NK-92 (cell line): Measurements from ENCODE around the gene GADL1.

Source experiments
- DNase-seq: peaks from one replicate; lab custom pipeline; 2025; ENCODE audit not compliant: unreplicated experiment; lab: John Stamatoyannopoulos, UW

The GADL1 gene

DNA sequence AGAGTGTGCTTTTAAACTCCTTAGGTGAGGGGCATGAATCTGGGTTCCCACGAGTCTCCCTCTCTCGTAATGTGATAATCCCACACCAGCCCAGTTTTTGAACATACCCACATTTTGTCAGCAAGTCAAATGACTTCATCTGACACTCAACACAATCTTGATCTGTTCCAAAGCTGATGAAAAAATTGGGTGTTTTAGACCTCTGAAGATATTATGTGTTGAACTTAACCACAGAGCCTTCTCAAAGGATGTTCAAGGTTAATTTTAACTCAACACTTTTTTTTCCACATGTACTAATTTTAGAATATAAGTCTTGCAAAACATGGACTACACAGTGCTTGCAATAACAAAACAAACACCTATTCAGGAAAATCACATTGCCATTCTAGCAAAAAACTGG lies 164.9 kb downstream of the GADL1 start:
- DNase-seq = no peak

DNA sequence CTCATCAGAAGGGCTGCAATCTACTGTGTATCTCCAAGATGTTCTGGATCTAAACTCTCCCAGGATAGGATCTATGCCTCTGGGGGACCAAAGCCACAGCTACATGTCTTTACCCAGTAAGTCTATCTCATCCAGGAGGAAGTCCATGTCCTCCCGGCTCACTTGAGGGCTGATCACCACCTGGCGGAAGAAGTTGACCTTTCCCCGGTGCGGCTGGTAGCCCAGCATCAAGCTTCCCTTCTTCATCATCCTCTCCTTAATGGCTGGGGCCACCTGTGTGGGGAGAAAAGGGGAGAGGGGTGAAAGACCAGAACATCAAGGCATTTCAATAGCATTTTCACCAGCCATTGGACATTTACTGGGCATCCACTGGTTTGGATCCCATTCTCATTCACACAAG lies 166.3 kb downstream of the GADL1 start:
- no peak for DNase-seq

DNA sequence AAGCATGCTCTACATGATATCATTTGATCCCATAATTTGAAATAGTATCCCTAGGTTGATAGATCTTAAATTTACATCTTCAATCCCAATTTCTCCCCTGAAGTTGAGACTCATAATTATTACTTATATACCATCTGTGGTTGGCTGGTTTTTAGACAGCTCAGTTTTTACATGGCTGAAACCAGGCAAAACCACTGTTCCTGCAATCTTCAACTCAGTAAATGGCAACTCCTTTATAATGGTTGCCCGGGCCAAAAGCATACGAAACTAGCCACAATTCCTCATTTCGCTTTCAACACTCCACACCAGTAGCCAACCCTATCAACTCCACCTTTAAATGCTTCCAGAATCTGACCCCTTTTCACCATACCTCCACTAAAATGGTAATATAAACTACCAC lies 169.6 kb downstream of the GADL1 start:
- DNase-seq = no peak

DNA sequence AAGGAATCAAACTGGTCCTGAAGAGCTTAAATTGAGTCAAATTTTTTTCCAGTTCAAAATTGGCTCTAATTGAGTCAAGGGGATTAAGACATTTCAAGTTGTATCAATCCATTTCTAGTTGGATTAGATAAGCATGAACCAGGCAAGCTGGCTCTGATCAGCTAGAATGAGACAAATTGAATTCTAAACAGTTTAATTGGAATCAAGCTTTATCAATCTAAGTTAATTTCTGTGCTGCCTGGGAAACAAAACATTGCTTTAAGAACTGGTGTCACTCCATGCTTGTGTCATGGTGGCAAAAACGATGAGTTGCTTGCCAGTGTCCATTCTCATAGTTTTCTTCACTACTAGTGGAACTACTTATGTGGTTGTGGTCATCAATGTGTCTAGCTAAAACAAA lies 171.2 kb downstream of the GADL1 start:
- DNase-seq = no peak

DNA sequence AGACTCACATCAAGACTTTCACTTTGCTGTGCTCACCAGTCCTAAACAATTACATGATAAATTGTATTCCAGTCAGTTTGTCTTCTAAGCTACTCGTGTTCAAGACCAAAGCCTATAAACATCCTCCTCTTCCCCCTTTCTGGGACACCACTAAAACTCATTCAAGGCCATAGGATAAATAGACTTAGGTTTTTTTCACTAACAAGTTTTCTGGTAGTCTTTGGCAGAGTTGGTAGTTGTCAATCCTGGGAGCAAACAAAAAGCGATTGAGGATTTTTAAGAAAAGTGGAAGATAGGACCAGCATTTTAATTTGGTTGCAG lies 173.2 kb downstream of the GADL1 start:
- no peak for DNase-seq

DNA sequence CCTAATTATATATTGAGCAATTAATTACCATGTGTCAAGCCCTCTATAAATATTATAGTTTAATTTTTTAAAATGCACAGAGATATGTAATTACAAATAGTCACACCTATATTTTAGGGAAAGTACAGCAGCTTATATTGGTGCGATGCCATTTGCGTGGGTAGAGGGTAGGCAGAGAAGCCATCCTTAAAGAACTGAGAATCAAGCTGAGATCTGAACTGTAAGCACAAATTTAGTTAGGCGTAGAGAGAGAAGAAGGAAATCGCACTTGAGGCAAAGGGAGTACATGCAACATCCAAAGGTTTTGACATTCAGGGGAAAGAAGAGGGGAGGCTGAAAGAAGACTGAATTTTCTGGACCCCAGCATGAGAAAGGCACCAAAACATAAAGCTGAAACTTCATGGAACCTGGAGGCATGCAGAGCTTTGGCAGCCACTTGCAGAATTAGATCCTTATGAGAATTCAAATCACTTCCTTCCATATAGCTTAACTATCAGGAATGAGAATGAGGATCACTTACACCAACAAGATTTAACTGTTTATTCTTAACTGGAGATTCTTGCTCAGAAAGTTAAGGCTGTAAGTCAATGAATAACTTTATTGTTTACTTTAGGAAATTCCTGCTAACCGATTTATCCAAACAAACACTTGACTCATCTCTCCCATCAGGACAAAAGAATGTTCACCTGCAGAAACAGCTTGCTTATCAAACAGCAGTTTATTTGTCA lies 173.7 kb downstream of the GADL1 start:
- no peak for DNase-seq

DNA sequence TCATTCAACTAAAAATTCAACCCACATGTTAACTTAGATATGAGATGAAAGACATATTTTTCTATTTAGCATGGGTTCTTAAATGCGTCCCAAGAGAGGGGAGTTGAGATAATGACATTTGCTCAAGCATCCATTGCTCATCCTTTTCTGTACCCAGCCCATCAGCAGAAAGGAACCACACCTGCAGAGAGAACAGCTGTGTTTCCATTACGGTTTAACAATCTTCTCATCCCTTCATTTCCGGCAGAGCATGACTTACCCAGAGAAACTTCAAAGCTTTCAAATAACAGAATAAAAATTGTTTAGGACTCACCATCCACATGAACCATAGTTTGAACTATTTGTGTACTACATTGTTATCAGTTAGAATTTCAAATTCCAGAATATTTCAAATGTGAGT lies 174.9 kb downstream of the GADL1 start:
- no peak for DNase-seq

DNA sequence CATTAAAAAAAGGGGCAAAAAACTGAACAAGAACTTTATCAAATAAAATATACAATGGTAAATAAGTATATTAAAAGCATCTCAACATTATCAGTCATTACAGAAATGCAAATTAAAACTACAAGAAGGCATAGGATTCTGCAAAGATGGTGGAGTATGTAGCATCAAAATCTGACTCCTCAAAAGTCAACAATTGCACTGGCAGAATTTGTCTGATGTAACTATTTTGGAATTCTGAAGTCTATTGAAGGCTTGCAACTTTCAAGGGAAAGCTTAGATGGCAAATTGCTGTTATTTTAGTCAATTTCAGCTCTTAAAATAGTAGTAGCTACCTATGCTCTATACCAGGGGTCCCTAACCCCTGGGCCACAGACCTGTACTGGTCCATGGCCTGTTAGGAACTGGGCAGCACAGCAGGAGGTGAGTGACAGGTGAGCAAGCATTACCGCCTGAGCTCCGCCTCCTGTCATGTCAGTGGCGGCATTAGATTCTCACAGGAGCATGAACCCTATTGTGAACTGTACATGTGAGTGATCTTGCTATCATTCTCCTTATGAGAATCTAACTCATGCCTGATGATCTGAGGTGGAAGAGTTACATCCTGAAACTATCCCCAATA lies 180.5 kb downstream of the GADL1 start:
- DNase-seq = no peak

DNA sequence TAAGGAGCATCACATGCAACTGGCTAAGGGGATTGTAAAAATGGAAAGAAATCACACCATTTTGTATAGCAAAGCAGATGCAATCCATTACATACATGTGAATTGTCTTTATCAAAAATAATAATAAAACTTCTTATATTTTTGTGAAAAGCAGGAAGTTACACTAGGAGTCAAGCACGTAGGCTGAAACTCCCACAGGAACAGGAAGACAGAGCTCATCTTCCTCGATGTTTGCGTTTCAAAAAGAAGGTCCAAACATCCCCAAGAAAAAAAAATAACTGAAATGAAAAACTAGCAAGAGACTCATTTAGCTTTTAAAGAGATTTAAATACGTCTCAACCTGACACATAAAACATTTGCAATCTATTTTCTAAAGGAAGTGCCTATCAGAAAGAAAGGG lies 181.5 kb downstream of the GADL1 start:
- no peak for DNase-seq

DNA sequence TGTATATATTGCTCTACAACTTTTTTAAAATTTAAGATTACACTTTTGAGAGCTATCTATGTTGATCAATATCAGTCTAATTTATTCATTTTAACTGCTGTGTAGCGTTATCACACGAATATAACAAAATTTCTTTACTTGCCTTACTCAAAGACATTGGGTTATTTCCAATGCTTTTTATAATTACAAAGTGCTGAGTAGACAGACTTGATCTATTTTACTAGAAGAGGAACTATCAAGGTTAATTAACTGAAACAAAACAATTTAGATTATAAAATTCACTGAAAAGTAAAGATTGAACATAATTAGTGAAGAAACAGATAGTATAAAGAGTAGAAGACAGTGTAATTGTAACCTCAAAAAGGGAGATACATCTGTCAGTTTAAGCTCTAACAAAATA lies 182.6 kb downstream of the GADL1 start:
- no peak for DNase-seq

DNA sequence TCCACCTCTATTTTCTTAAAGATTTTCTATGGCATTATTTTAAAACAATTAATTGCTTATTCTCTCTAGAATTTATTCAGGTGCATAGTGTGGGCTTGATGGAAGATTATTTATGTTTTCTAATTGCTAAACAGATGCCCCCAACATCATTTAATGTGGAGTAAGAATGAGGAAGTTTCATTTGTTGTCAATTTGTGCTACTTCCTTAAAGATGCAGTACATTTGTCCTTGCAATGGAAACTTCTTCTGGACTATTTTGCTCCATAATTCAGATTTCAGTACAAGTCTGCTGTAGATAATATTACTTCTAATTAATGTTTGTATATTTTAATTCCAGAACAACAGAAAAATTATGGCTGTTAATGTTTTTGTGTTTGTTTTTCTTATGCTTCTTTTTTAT lies 183.3 kb downstream of the GADL1 start:
- DNase-seq = no peak

DNA sequence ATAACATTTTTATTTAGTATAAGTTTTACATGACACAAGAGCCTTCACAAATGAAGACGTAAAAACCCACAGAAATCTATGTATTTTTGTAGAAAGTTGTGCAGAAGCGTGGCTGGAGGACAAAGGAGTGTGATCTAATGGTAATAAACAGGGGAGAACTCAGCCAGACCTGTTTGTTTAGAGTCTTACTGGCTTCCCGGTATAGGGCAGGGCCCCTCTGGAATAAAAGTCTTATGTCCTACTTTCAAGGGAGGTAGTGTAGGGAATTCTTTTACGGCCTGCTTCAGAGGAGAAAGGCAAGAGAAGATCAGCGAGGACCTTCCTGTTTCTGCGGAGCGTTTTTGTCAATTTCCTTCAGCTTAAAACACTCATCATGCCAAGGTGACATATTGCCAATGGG lies 184.4 kb downstream of the GADL1 start:
- DNase-seq = no peak

DNA sequence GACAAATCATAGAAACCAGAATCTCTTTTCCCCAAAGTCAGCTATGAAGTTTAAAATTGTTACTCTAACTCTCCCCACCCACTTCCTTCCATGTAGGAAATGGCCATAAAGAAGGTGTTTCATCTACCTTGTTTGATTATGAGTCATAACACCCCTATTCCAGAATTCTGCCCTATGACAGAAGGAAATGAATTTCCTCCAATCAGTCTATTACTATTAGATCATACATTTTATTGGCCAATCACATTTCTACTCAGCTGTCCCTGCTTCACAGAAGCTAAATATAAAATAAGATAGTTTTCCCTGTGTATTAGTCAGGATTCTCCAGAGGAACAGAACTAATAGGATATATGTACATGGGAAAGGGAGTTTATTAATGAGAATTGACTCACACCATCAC lies 186.0 kb downstream of the GADL1 start:
- DNase-seq = no peak

DNA sequence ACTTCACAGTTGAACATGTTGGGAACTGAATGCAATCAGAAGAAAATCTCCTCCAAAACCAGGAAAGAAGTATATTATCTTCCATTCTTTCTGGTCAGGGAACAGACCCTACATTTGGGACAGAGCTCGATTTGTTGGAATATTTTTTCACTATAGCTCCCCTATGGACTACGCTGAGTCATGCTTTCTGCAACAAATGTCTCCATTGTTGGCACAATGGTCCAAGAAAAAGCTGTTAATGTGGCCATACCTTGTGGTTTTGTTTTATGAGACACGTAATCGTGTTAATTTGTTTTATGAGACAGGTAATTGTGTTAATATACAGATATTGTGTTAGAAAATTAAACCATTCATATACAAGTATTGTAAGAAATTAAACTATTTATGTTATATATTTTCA lies 186.6 kb downstream of the GADL1 start:
- no peak for DNase-seq

DNA sequence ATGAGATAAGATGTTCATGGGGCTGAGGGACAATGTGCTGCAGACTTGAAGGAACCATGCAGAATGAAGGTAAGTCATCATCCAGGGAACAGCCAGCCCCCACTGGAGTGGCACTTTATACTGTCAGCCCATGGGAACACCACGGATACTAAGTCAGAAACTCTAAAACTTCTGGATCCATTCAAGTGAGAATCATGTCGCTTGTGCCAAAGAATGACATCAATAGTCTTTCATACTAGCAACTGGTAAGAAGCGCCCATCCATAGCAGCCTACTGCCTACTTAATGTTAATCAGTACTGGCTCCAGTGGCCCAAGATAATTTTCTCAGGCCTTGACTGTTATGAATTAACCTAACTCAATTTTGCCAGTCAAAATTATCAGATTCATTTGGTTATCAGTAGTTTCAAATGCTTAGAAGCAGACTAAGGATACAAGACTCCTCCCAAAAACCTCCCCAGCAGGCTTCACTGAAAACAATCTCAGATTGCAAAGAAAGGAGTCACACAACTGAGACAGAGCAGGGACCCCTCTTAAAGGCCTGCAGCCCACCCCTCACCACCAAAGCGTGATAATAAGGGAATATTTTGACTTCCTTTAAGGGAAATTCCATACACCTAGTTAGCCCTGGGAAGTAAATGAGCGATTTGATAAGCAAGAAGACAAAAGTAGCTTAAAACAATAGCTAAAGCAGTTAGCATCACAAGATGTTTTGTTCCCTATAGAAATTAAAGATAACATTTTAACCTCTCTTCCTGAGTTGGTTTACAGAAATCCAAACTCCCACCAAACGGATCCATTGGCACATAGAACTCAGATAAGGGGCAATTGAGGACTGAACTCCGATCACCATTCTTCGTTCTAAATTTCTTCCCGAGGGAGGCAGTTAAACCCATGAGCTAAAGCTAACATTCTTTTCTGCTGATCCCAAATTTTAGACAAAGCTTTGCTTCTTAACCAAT lies 189.2 kb downstream of the GADL1 start:
- DNase-seq = no peak

DNA sequence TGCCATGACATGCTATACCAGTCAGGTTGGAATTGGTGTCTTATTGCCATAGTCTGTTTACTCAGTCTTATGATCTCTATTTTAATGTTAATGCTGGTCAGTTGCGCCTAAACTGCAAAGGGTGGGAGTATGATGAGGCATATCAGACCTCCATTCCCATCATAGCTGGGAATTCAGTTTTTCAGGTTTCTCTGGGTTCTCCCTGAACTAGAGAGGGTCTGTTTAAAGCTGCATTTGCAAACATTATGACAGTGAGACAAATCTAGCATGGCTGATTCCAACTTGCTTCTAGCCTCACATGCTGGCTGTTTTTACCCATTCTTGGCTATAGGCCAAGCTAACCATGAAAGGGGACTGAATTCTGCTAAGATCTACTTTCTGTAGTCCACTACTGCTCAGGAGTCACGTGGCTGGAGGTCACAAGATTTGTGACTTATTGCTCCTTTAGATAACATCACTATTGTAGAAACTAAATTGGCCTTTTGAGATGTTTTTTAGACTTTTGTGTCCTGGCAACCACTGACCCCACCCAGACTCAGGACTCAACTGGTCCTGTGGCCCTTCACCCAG lies 191.5 kb downstream of the GADL1 start:
- no peak for DNase-seq

DNA sequence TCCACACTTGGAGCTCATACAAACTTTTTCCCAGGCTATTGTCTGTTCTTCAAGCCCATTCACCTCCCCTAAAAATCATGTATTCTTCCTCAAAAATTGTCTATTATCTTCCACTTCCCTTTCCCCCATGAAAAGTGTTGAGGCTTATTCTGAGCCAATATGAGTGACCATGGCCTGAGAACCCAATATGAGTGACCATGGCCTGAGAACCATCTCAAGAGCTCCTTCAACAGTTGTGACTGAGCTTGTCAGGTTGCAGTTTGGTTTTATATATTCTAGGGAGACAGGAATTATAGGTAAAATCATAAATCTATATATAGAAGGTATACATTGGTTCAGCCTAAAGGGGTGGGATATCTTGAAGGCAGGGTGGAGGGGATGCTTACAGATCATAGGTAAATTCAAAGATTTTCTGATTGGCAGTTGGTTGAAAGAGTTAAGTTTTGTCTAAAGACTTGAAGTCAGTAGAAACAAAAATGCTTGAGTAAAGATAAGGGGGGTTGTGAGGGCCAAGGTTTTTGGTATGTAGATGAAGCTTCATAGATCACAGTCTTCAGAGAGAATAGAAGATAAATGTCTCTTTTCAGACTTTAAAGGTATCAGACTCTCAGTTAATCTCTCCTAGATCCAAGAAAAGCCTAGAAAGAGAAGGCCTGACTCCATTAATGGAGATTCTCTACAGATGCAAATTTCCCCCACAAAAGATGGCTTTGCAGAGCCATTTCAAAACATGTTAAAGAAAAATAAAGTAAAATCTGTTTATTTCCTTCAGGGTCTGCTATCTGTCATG lies 192.2 kb downstream of the GADL1 start:
- no peak for DNase-seq

DNA sequence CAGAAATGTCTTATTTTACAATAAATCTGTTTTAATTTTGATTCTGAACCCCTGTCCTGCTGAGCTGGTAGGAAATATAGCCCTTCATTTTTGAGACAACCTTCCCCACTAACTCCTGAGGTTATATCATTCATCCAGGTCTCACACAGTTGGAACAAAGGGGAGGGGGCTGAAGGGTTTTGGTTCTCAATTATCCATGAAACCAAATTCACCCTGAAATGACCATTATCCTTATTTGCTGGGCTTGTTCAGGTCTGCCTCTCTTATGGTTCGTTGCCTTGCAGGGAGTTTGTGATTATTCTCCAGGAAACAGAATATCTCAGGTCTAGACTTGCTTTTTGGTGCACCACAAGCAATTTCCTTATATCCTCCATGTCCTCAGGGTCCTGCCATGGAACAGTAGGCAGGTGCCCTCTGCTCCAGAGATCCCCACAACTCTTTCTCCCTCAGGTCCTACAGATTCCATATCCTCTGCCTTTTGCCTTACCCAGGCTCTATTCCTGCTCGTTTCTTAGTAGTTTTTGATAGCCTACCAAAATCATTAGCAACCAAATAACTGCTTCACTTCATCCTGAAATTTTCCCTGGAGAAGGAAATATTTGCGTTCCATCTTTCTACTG lies 193.6 kb downstream of the GADL1 start:
- no peak for DNase-seq

DNA sequence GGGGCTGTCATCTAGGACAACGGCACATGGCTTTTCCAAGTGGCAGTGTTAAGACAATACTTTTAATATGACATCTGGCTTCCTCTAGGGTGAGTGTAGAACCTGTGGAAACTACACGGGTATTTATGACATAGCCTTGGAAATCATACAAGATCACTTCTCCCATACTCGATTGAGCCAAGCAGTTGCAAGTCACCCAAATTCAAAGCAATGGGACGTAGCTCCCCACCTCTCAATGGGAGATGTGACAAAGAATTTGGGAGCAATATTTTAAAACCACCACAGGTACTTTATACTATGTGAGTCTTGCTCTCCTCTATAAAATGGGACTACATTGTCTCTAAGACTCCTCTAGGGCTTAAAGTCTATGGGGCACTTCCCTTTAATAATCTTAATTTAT lies 194.5 kb downstream of the GADL1 start:
- DNase-seq = no peak

DNA sequence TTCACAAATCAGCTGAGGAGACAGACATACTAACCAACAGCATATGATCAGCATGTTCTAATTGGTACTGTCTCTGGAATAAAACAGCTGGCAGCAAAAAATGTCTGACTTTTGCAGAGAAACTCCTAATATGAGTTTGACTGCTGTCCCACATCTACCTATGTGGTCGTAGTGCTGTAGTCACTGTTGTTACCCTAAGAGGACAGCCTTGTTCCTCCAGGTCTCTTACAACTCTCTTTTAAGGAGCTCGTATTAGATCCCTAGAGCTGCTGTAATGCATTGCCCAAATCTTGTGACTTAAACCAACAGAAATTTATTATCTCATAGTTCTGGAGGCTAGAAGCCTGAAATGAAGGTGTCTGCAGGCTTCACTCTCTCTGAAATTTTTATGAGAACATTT lies 195.9 kb downstream of the GADL1 start:
- no peak for DNase-seq

DNA sequence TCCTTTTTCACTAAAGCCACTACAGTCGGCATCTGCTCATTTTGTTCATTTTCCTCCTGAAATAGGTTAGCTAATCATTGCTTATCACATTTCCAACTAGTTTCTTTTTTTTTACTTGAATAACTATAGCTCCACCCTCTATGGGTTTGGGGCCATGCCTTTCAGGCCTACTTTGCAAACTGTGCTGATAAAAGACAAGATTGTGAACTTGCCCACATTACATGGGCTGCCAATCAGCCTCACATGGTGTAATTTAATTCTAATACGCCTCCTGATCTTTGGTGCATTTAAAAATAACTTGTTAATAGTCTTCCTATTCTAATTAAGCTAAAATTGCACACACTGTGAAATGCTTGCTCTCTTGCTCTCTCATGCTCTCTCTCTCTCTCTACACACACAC lies 197.6 kb downstream of the GADL1 start:
- no peak for DNase-seq
